H1 (cell line): ENCODE measurements around the gene HMGN1. TPM values are rescaled to one million over a fixed set of nuclear protein-coding genes. Genes with fewer than 3 reads are reported as not detected.

ENCODE experiments used
- CTCF ChIA-PET: fragments of 300-600 bp; sonication (Branson Sonifier 250); formaldehyde crosslinking; loops from one replicate; lab custom pipeline; 2021; ENCODE audit not compliant: partially characterized antibody; lab: Charles Lee
- POLR2A ChIA-PET: fragments of 300-600 bp; sonication (Branson Sonifier 250); formaldehyde crosslinking; loops from one replicate; lab custom pipeline; 2021; ENCODE audit warnings: inconsistent platforms; ENCODE audit not compliant: partially characterized antibody; lab: Charles Lee
- DNase-seq, 2 experiments: peaks; one replicate each; pipeline versions ENCODE4 v3.0.0 to v3.0.0-alpha.2; 2010 to 2022; ENCODE audit warnings: low spot score in 2 of 2, low read depth in 1 of 2, mixed read lengths in 1 of 2
- FAIRE-seq: peaks from 2 replicates; lab custom pipeline; 2011; peaks lifted over from hg19 to GRCh38; lab: Jason Lieb, UNC
- H2AFZ ChIP-seq: 2 replicates; pipeline ENCODE4 v1.8.1; 2012; ENCODE audit warnings: low read length, inconsistent platforms
- H2AK5ac ChIP-seq: 2 replicates; pipeline ENCODE4 v1.6.1; 2013; ENCODE audit warnings: low read depth, low read length
- H2BK120ac ChIP-seq: replicated peaks from 2 replicates; pipeline ENCODE3; 2013; ENCODE audit warnings: low read depth, low read length, inconsistent platforms
- H2BK12ac ChIP-seq: 2 replicates; pipeline ENCODE4 v1.6.1; 2013; ENCODE audit warnings: low read depth, low read length
- H2BK15ac ChIP-seq: 2 replicates; pipeline ENCODE4 v1.6.1; 2013; ENCODE audit warnings: low read length
- H2BK20ac ChIP-seq: 2 replicates; pipeline ENCODE4 v1.6.1; 2013; ENCODE audit warnings: low read length
- H2BK5ac ChIP-seq: 2 replicates; pipeline ENCODE4 v1.6.1; 2013; ENCODE audit warnings: low read depth, low read length
- H3K14ac ChIP-seq: 2 replicates; pipeline ENCODE4 v1.6.1; 2013; ENCODE audit warnings: inconsistent platforms; ENCODE audit not compliant: insufficient read length
- H3K18ac ChIP-seq: 2 replicates; pipeline ENCODE4 v1.6.1; 2013; ENCODE audit warnings: low read length; ENCODE audit errors: extremely low read depth
- H3K23ac ChIP-seq: 2 replicates; pipeline ENCODE4 v1.6.1; 2013; ENCODE audit warnings: inconsistent platforms; ENCODE audit not compliant: insufficient read length
- H3K23me2 ChIP-seq: 2 replicates; pipeline ENCODE4 v1.6.1; 2013; ENCODE audit warnings: low read depth, low read length
- H3K27ac ChIP-seq: 2 replicates; pipeline ENCODE4 v1.6.1; 2011; ENCODE audit warnings: low read depth, low read length, inconsistent platforms
- H3K27me3 ChIP-seq, 4 experiments: replicated peaks in 1 of 4; 1 replicate in 1 of 4; 2 replicates in 3 of 4; pipeline versions ENCODE4 v1.6.1 to v1.8.1; 2011 to 2013; ENCODE audit warnings: low read length in 3 of 4, mild to moderate bottlenecking in 3 of 4, inconsistent platforms in 2 of 4, mixed read lengths in 2 of 4, moderate library complexity in 1 of 4; ENCODE audit not compliant: control insufficient read depth in 3 of 4, insufficient read depth in 3 of 4; ENCODE audit errors: extremely low read depth in 1 of 4
- H3K36me3 ChIP-seq, 4 experiments: 2 replicates each; pipeline versions ENCODE4 v1.6.1 to v1.8.1; 2011 to 2013; ENCODE audit warnings: mild to moderate bottlenecking in 4 of 4, low read length in 3 of 4, moderate library complexity in 2 of 4, control low read depth in 1 of 4, inconsistent platforms in 1 of 4; ENCODE audit not compliant: insufficient read depth in 4 of 4, control insufficient read depth in 2 of 4
- H3K4ac ChIP-seq: replicated peaks from 2 replicates; pipeline ENCODE3; 2013; ENCODE audit warnings: low read length, low read depth, mixed read lengths, inconsistent platforms; ENCODE audit not compliant: insufficient read length
- H3K4me1 ChIP-seq, 4 experiments: replicated peaks in 1 of 4; 1 replicate in 1 of 4; 2 replicates in 3 of 4; pipeline versions ENCODE4 v1.6.1 to v1.8.1; 2011 to 2013; ENCODE audit warnings: low read length in 3 of 4, inconsistent platforms in 2 of 4, mixed read lengths in 1 of 4; ENCODE audit not compliant: insufficient read depth in 4 of 4, control insufficient read depth in 3 of 4
- H3K4me2 ChIP-seq, 2 experiments: 2 replicates each; pipeline versions ENCODE4 v1.6.1 to v1.8.1; 2011 to 2013; ENCODE audit warnings: low read depth in 2 of 2, low read length in 2 of 2, control low read depth in 1 of 2, inconsistent platforms in 1 of 2, mild to moderate bottlenecking in 1 of 2; ENCODE audit not compliant: insufficient read depth in 1 of 2
- H3K4me3 ChIP-seq, 4 experiments: fragments of 200-600, 300-600 bp in 1 of 4; sonication (generic), shearing (Covaris generic), sonication (Bioruptor Twin) in 1 of 4; 2 replicates each; pipeline versions ENCODE4 v1.5.1 to v1.8.1; 2011 to 2016; ENCODE audit warnings: low read length in 4 of 4, low read depth in 3 of 4, control low read depth in 2 of 4, inconsistent platforms in 2 of 4, mild to moderate bottlenecking in 2 of 4, mixed read lengths in 1 of 4, moderate library complexity in 1 of 4; ENCODE audit not compliant: insufficient read depth in 2 of 4; ENCODE audit errors: extremely low read depth in 1 of 4
- H3K56ac ChIP-seq: replicated peaks from 2 replicates; pipeline ENCODE3; 2013; ENCODE audit warnings: low read depth, mild to moderate bottlenecking, mixed read lengths, low read length, inconsistent platforms; ENCODE audit not compliant: insufficient read length
- H3K79me1 ChIP-seq: 2 replicates; pipeline ENCODE4 v1.6.1; 2013; ENCODE audit warnings: low read depth, low read length, control low read depth
- H3K79me2 ChIP-seq, 2 experiments: 2 replicates each; pipeline versions ENCODE4 v1.6.1 to v1.8.1; 2012 to 2013; ENCODE audit warnings: low read length in 2 of 2, mild to moderate bottlenecking in 2 of 2, inconsistent platforms in 1 of 2; ENCODE audit not compliant: insufficient read depth in 2 of 2, control insufficient read depth in 1 of 2
- H3K9ac ChIP-seq, 4 experiments: replicated peaks in 1 of 4; 1 replicate in 1 of 4; 2 replicates in 3 of 4; pipeline versions ENCODE4 v1.6.1 to v1.8.1; 2011 to 2013; ENCODE audit warnings: low read depth in 3 of 4, low read length in 3 of 4, control low read depth in 2 of 4, mild to moderate bottlenecking in 2 of 4, moderate library complexity in 2 of 4, inconsistent platforms in 1 of 4; ENCODE audit errors: extremely low read depth in 1 of 4
- H3K9me3 ChIP-seq, 2 experiments: 2 replicates each; pipeline versions ENCODE4 v1.6.1 to v1.8.1; 2012 to 2013; ENCODE audit warnings: mild to moderate bottlenecking in 2 of 2, moderate library complexity in 2 of 2, control low read depth in 1 of 2, inconsistent platforms in 1 of 2, low read depth in 1 of 2, low read length in 1 of 2, mixed read lengths in 1 of 2; ENCODE audit not compliant: insufficient read depth in 2 of 2
- H4K20me1 ChIP-seq, 2 experiments: replicated peaks in 1 of 2; 2 replicates each; pipeline versions ENCODE3 to v1.8.1; 2011 to 2013; ENCODE audit warnings: inconsistent platforms in 2 of 2, low read length in 2 of 2, mild to moderate bottlenecking in 1 of 2; ENCODE audit not compliant: insufficient read depth in 2 of 2, control insufficient read depth in 1 of 2
- H4K5ac ChIP-seq: 2 replicates; pipeline ENCODE4 v1.6.1; 2013; ENCODE audit warnings: low read length, low read depth, mixed read lengths, inconsistent platforms; ENCODE audit not compliant: insufficient read length
- H4K8ac ChIP-seq: 2 replicates; pipeline ENCODE4 v1.8.0; 2013; ENCODE audit warnings: mild to moderate bottlenecking, moderate library complexity, low read length, inconsistent platforms; ENCODE audit not compliant: insufficient read depth; ENCODE audit errors: extremely low read depth
- H4K91ac ChIP-seq: replicated peaks from 2 replicates; pipeline ENCODE3; 2013; ENCODE audit warnings: low read length, mixed read lengths, inconsistent platforms; ENCODE audit not compliant: insufficient read length
- ASH2L ChIP-seq: fragments of 200-600, 300-600 bp; sonication (generic); IDR thresholded peaks from one replicate; pipeline ENCODE4 v1.7.1; 2017; ENCODE audit warnings: low read length
- E2F6 ChIP-seq: IDR thresholded peaks from 2 replicates; pipeline ENCODE4 v1.6.1; 2012; ENCODE audit warnings: inconsistent platforms
- EGR1 ChIP-seq: IDR thresholded peaks from 2 replicates; pipeline ENCODE4 v1.6.1; 2011; ENCODE audit warnings: low read depth, low read length, borderline replicate concordance
- EP300 ChIP-seq, 2 experiments: IDR thresholded peaks; 1 replicate in 1 of 2; 2 replicates in 1 of 2; pipeline ENCODE4 v1.6.1; 2011 to 2012; ENCODE audit warnings: low read depth in 2 of 2, low read length in 2 of 2, mild to moderate bottlenecking in 2 of 2, borderline replicate concordance in 1 of 2, inconsistent platforms in 1 of 2, moderate library complexity in 1 of 2
- EZH2 ChIP-seq: fragments of 200-600 bp; sonication (generic); IDR thresholded peaks from 2 replicates; pipeline ENCODE4 v1.7.1; 2012; ENCODE audit warnings: low read depth, mild to moderate bottlenecking, moderate library complexity, low read length, inconsistent platforms; ENCODE audit not compliant: severe bottlenecking
- POLR2A ChIP-seq, 2 experiments: IDR thresholded peaks; 1 replicate in 1 of 2; 2 replicates in 1 of 2; pipeline ENCODE4 v1.6.1; 2011; ENCODE audit warnings: low read depth in 2 of 2, low read length in 2 of 2, mild to moderate bottlenecking in 2 of 2; ENCODE audit errors: control extremely low read depth in 1 of 2
- POU5F1 ChIP-seq: IDR thresholded peaks from 2 replicates; pipeline ENCODE4 v1.6.1; 2011; ENCODE audit warnings: low read depth, mild to moderate bottlenecking, low read length, moderate library complexity
- RNF2 ChIP-seq: fragments of 200-900, 300-1000 bp; sonication (generic); IDR thresholded peaks from 2 replicates; pipeline ENCODE4 v1.7.1; 2016; ENCODE audit warnings: borderline replicate concordance, low read depth, mild to moderate bottlenecking, antibody characterized with exemption, low read length; ENCODE audit not compliant: poor library complexity, severe bottlenecking; ENCODE audit errors: missing control alignments
- RXRA ChIP-seq: IDR thresholded peaks from 2 replicates; pipeline ENCODE4 v1.6.1; 2011; ENCODE audit warnings: low read depth, mild to moderate bottlenecking, low read length, moderate library complexity; ENCODE audit not compliant: insufficient read depth
- TBP ChIP-seq: IDR thresholded peaks from 2 replicates; pipeline ENCODE4 v1.6.1; 2011; ENCODE audit warnings: low read depth, low read length, improper control_type of control experiment
- YY1 ChIP-seq: IDR thresholded peaks from 2 replicates; pipeline ENCODE4 v1.6.1; 2011; ENCODE audit warnings: low read depth, mild to moderate bottlenecking, low read length
- WGBS, 2 experiments: shearing (Covaris generic) in 1 of 2; methylation state at CpG; one replicate each; pipeline versions ENCODE4 v1.1.6 to v1.1.7; 2013 to 2015; ENCODE audit warnings: low lambda C conversion rate in 2 of 2, mixed read lengths in 2 of 2, inconsistent platforms in 1 of 2, low coverage in 1 of 2, missing lambda C conversion rate in 1 of 2; ENCODE audit not compliant: insufficient replicate concordance in 2 of 2, insufficient coverage in 1 of 2, insufficient read length in 1 of 2; ENCODE audit errors: extremely low coverage in 1 of 2, missing lambda C conversion rate in 1 of 2; 5-methylcytosine and 5-hydroxymethylcytosine counted together
- polyA plus RNA-seq, 7 experiments: library from polyadenylated mRNA; depleted of rRNA in 3 of 7; stranded (reverse) in 5 of 7; unstranded in 2 of 7; fragments of >200 nt in 5 of 7; fragments of 200-250 nt in 2 of 7; gene quantifications; 1 replicate in 5 of 7; 2 replicates in 1 of 7; 4 replicates in 1 of 7; pipeline versions ENCODE4 v1.2.1 to v1.2.3, GENCODE V29; 2011 to 2013; ENCODE audit warnings: missing spikeins in 2 of 7, mixed read lengths in 2 of 7
- total RNA-seq: library from RNA; stranded (reverse); fragmentation: NEBNext Ultra II Directional; extraction: Animal tissue kit (Norgen Biotek cat#: 25700); gene quantifications from 2 replicates; pipeline ENCODE4 v1.2.1, GENCODE V29; 2021

The HMGN1 gene
- total and polyA plus RNA-seq, 2 of the 8 experiments (the other 6 are each of a cell fraction or from before 2014, with no cell fraction given), result 279 to 505 TPM

GRCh38 chr21:39346671-39347331 is 2.1 kb downstream of the HMGN1 start:
- no peak overlapping the region for H3K4ac ChIP-seq
- H3K27ac ChIP-seq, result no peak overlapping the region
- H4K5ac ChIP-seq, result no peak overlapping the region
- no peak overlapping the region for H2AFZ ChIP-seq
- FAIRE-seq, result no peak
- H3K36me3 ChIP-seq, result peaks cover 20 to 57% (median 35%) of the 10 kb centered on the region in 4 experiments
- no peak overlapping the region for H2BK12ac ChIP-seq
- H4K20me1 ChIP-seq, result peaks cover 8 to 12% of the 10 kb centered on the region in 2 experiments
- H3K18ac ChIP-seq, result no peak overlapping the region
- DNase-seq, result no peak
- H3K23me2 ChIP-seq, result peaks cover 3% of the 10 kb centered on the region
- H3K79me1 ChIP-seq, result no peaks in the 10 kb centered on the region; the same call in 1 of the 2 replicates
- no peaks in the 10 kb centered on the region for H3K9me3 ChIP-seq
- H3K56ac ChIP-seq, result no peak overlapping the region
- no peak overlapping the region for H4K91ac ChIP-seq
- 85% methylated on average over 7 of the region's 7 CpGs; no CpG with 5 or more reads in 1 of the 2 experiments for WGBS, 2 experiments
- no peak overlapping the region for H2BK15ac ChIP-seq
- CTCF ChIA-PET, result interaction anchor here (1.1 to 2.1 kb wide), 2 partner anchors 33 to 94 kb away, joined by 3 to 8 read pairs; no protein-coding TSS in a partner anchor
- H2AK5ac ChIP-seq, result no peak overlapping the region
- H3K4me3 ChIP-seq, result peak overlapping the region; percentile 17 to 100 (median 50); a peak in 5 of 8 replicates
- no peaks in the 10 kb centered on the region for H3K27me3 ChIP-seq
- H2BK120ac ChIP-seq, result no peak overlapping the region
- no peak overlapping the region for H2BK20ac ChIP-seq
- no peak overlapping the region for H3K14ac ChIP-seq
- H3K23ac ChIP-seq, result no peak overlapping the region
- POLR2A ChIA-PET, result interaction anchor here (0.8 to 5.2 kb wide), 18 partner anchors 9 to 165 kb away, joined by 3 to 89 read pairs (median 5); partner anchors contain the start of gene BRWD1
- H2BK5ac ChIP-seq, result no peak overlapping the region
- H3K4me2 ChIP-seq, result peak overlapping the region; percentile 79 to 96
- peaks cover 3 to 15% (median 9%) of the 10 kb centered on the region in 4 experiments; a peak in 6 of 7 replicates for H3K4me1 ChIP-seq
- no peak overlapping the region for H4K8ac ChIP-seq
- H3K79me2 ChIP-seq, result peaks cover 10 to 35% of the 10 kb centered on the region in 2 experiments
- H3K9ac ChIP-seq, result peak overlapping the region in 3 of 4 experiments; percentile 9 to 41 (median 24); a peak in 3 of 7 replicates
- TF ChIP-seq YY1 (no peak), ASH2L (no peak), RNF2 (no peak), EP300 (IDR thresholded peaks at IDR 0.05; ENCODE audit: borderline replicate concordance in 1 of 2, low read depth in 2 of 2, low read length in 2 of 2) (no peak), EZH2 (no peak), TBP (no peak), EGR1 (no peak), RXRA (no peak), E2F6 (no peak), POU5F1 (no peak), POLR2A (IDR thresholded peaks at IDR 0.05; ENCODE audit: control extremely low read depth in 1 of 2, low read depth in 2 of 2, low read length in 2 of 2) (no peak)
